ENCODE results near the gene C5orf22. TPM values are rescaled to one million over a fixed set of nuclear protein-coding genes. Genes with fewer than 3 reads are reported as not detected.

Gene C5orf22
- 10 to 100 TPM in 3 of 4 donors, 1 to 10 TPM in 1; 8.9 to 15.6 (median 12.2) TPM for total RNA-seq

GRCh38 chr5:31531888-31532547, at the start of gene C5orf22, which contains the start of gene DROSHA:
C5orf22 (plus strand) TSS chr5:31532301; CDS start chr5:31532393, 92 bp downstream.
DROSHA (minus strand) TSS chr5:31532093; CDS start chr5:31529059, 3,034 bp downstream.
- TF ChIP-seq, protein P1, sequence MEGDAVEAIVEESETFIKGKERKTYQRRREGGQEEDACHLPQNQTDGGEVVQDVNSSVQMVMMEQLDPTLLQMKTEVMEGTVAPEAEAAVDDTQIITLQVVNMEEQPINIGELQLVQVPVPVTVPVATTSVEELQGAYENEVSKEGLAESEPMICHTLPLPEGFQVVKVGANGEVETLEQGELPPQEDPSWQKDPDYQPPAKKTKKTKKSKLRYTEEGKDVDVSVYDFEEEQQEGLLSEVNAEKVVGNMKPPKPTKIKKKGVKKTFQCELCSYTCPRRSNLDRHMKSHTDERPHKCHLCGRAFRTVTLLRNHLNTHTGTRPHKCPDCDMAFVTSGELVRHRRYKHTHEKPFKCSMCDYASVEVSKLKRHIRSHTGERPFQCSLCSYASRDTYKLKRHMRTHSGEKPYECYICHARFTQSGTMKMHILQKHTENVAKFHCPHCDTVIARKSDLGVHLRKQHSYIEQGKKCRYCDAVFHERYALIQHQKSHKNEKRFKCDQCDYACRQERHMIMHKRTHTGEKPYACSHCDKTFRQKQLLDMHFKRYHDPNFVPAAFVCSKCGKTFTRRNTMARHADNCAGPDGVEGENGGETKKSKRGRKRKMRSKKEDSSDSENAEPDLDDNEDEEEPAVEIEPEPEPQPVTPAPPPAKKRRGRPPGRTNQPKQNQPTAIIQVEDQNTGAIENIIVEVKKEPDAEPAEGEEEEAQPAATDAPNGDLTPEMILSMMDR (IDR thresholded peaks at IDR 0.05), result no peak
- no peak for TF ChIP-seq POLR2A (IDR thresholded peaks at IDR 0.05)
- 0% methylated on average over 50 to 52 of the region's 52 CpGs for WGBS, 2 donors

DNA sequence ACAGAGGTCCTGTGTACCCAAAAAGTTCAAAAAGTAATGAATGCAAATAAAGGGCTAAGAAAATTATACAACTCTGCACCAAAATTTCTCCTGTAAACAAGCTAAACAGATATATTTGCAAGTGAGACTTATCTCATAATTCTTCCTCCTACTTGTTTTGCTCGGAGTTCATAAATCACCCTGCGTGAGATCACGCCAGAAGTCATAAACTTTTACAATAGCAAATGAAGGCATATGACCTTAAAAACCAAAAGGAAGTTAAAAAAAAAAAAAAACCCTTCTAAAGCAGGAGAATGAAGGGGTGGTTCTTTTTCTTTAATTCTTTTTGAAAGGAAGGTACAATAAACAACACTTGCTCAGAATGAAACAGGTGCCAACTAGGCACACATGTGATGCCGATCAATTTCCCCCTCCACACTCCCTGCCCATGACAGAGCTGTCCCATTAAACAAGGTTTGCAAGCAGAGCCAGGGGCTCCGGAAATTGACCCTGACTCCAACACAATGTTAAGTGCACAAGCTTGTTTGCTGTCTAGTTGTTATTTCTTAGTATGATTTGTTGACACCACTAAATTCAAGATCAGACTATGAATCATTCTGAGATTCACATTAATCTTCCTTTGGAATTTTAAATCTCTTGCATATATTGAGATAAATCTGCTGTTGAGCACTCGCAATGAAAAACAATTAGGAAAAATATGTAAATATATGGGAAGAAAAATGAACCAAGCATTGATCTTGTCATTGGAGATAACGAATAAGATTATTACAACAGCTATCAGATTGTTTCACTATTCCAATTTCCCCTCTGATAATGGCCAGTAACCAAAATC, 46.5 kb upstream of the C5orf22 start:
- 76 to 78% methylated on average over 7 of the region's 7 CpGs for WGBS, 2 donors
- intact Hi-C loops (cut with DNase I; ENCODE audit: low total_unique reads), result no loop called here
- no peak overlapping the region for H3K4me3 ChIP-seq (ENCODE audit: low read depth, poor library complexity, severe bottlenecking)
- DNase-seq (ENCODE audit: low spot score in 2 of 2), result no peak
- TF ChIP-seq POLR2A (IDR thresholded peaks at IDR 0.05), result no peak
- TF ChIP-seq, protein P1 (IDR thresholded peaks at IDR 0.05), result no peak

More at GRCh38 chr5:31531888-31532547, at the start of gene C5orf22, which contains the start of gene DROSHA:
- DNase-seq (ENCODE audit: low spot score in 2 of 2), result peak; percentile 93 to 98
- intact Hi-C loops (cut with DNase I; ENCODE audit: low total_unique reads), result no loop called here
- peak within 1 kb of the TSS; percentile 76 for H3K4me3 ChIP-seq (ENCODE audit: low read depth, poor library complexity, severe bottlenecking)

DNA sequence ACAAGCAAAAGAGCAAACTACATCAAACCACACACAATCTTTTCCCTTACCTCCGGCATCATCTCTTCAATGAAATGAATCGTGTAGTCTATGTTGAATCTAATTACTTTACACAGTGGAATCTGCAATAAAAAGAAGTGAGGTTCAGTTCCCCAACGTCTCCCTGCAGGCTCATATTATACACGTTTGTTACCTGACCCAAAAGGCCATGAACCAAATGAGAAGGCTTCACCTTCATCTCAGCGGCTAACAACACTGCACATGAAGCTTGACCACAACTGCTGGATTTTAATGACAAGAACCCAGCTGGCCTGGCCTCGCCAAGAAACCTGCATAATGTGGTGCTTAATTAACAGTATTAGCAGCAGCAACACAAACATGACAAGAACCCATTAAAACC, 45.7 kb upstream of the C5orf22 start:
- TF ChIP-seq, protein P1 (IDR thresholded peaks at IDR 0.05), result no peak
- TF ChIP-seq POLR2A (IDR thresholded peaks at IDR 0.05), result no peak
- intact Hi-C loops (cut with DNase I; ENCODE audit: low total_unique reads), result no loop called here
- no peak for DNase-seq (ENCODE audit: low spot score in 2 of 2)
- 88 to 89% methylated on average over 6 of the region's 6 CpGs for WGBS, 2 donors
- H3K4me3 ChIP-seq (ENCODE audit: low read depth, poor library complexity, severe bottlenecking), result no peak overlapping the region

DNA sequence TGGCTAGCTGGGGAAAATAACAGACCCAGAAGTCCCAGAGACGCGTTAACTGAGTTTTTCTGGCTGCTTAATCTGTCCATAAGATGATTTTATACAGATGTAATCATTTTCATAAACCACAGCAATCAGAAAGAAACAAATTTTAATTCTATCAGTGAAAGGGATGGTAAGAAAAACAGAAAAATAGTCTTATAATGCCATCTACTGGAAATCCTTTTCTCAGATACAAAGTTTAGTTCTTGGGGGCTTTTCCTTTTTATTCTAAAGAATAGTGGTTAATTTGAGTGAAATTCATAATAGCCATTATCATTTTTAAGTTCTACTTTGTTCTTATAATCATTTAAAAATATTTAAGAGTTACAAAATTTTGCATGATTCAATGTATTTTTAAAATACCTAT, 44.6 kb upstream of the C5orf22 start:
- no peak for DNase-seq (ENCODE audit: low spot score in 2 of 2)
- H3K4me3 ChIP-seq (ENCODE audit: low read depth, poor library complexity, severe bottlenecking), result no peak overlapping the region
- TF ChIP-seq, protein P1 (IDR thresholded peaks at IDR 0.05), result no peak
- TF ChIP-seq POLR2A (IDR thresholded peaks at IDR 0.05), result no peak
- intact Hi-C loops (cut with DNase I; ENCODE audit: low total_unique reads), result no loop called here
- WGBS, 2 donors, result 76 to 78% methylated on average over 2 of the region's 2 CpGs

DNA sequence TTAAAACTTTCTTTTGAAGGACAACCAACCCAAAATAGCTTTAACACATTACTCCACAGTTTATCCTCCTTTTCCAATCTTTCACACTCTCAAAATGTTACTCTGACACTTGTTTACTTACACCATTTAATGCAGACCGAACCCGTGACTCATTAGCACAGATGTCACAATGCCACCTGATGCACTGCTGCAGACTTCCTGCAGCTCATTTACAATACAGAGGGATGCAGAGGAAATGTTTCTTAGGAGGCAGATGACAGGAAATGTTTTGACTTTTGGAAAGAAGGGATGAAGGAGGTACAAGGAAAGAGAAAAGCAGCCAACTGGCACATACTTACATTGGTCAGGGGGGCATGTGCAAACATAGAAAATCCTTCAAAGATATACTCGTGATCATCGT, 39.2 kb upstream of the C5orf22 start:
- DNase-seq (ENCODE audit: low spot score in 2 of 2), result no peak
- H3K4me3 ChIP-seq (ENCODE audit: low read depth, poor library complexity, severe bottlenecking), result no peak overlapping the region
- intact Hi-C loops (cut with DNase I; ENCODE audit: low total_unique reads), result no loop called here
- 83 to 87% methylated on average over 4 of the region's 4 CpGs for WGBS, 2 donors
- TF ChIP-seq, protein P1 (IDR thresholded peaks at IDR 0.05), result no peak
- no peak for TF ChIP-seq POLR2A (IDR thresholded peaks at IDR 0.05)
